Articular chondrocyte of knee joint (primary cell): ENCODE results near the gene PRIMA1. TPM values are rescaled to one million over a fixed set of nuclear protein-coding genes. Genes with fewer than 3 reads are reported as not detected.

Experiments
- total RNA-seq: library from RNA; depleted of rRNA; stranded (reverse); fragments of >200 nt; gene quantifications from 2 replicates; pipeline ENCODE4 v1.2.3, GENCODE V29; 2012

PRIMA1 gene, protein sequence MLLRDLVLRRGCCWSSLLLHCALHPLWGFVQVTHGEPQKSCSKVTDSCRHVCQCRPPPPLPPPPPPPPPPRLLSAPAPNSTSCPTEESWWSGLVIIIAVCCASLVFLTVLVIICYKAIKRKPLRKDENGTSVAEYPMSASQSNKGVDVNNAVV
- 0.65 and 1.0 TPM in 2 replicates for total RNA-seq

GRCh38 chr14:93788293-93788542, at the start of gene PRIMA1:
Gene PRIMA1 (minus strand): TSS chr14:93788485. CDS start chr14:93787718, 767 bp downstream.

Other genes with a start within 250 kb of the PRIMA1 start
- gene FAM181A, start 138.9 kb upstream of the PRIMA1 start, total RNA-seq = not detected in 2 replicates
- gene ASB2, start 188.1 kb upstream of the PRIMA1 start, total RNA-seq = not detected in 2 replicates
- not detected in 2 replicates for gene CCDC197, start 208.8 kb upstream of the PRIMA1 start, total RNA-seq
- 1.3 and 2.5 TPM in 2 replicates for gene OTUB2, start 237.9 kb upstream of the PRIMA1 start, total RNA-seq